HG02981 (cell line): ENCODE measurements around the gene CDK6.
A peak's percentile ranks its signal among the peaks of the same experiment; 100 is the strongest.

Experiments used
- ATAC-seq: cut with Tn5 transposase; IDR thresholded peaks from one replicate; pipeline ENCODE4 v1.9.1; 2021; ENCODE audit warnings: mild to moderate bottlenecking, moderate library complexity; ENCODE audit not compliant: unreplicated experiment

CDK6 gene

GRCh38 chr7:92715963-92716362 is 120.4 kb downstream of the CDK6 start:
- no peak for ATAC-seq

- ATAC-seq: no peak
Measured at GRCh38 chr7:92714767-92715166, 121.6 kb downstream of the CDK6 start.

GRCh38 chr7:92714280-92714679 is 122.1 kb downstream of the CDK6 start:
- ATAC-seq: no peak

- ATAC-seq: no peak
Measured at GRCh38 chr7:92709912-92710311, 126.5 kb downstream of the CDK6 start.

- no peak for ATAC-seq
Measured at GRCh38 chr7:92709150-92709549, 127.2 kb downstream of the CDK6 start.

GRCh38 chr7:92708111-92709042 is 128.0 kb downstream of the CDK6 start:
- ATAC-seq: no peak

- no peak for ATAC-seq
Measured at GRCh38 chr7:92707435-92707834, 128.9 kb downstream of the CDK6 start.

- ATAC-seq: no peak
Measured at GRCh38 chr7:92706563-92706962, 129.8 kb downstream of the CDK6 start.

- no peak for ATAC-seq
Measured at GRCh38 chr7:92705831-92706230, 130.5 kb downstream of the CDK6 start.

GRCh38 chr7:92704858-92705257 is 131.5 kb downstream of the CDK6 start:
- ATAC-seq: no peak

GRCh38 chr7:92702535-92702934 is 133.8 kb downstream of the CDK6 start:
- ATAC-seq: no peak

- ATAC-seq: no peak
Measured at GRCh38 chr7:92699966-92700514, 136.3 kb downstream of the CDK6 start.

GRCh38 chr7:92699560-92699959 is 136.8 kb downstream of the CDK6 start:
- no peak for ATAC-seq

- ATAC-seq: no peak
Measured at GRCh38 chr7:92698237-92698841, 138.0 kb downstream of the CDK6 start.

- ATAC-seq: no peak
Measured at GRCh38 chr7:92697414-92697813, 139.0 kb downstream of the CDK6 start.

GRCh38 chr7:92697012-92697411 is 139.4 kb downstream of the CDK6 start:
- no peak for ATAC-seq

- no peak for ATAC-seq
Measured at GRCh38 chr7:92696584-92696983, 139.8 kb downstream of the CDK6 start.

GRCh38 chr7:92695308-92696261 is 140.8 kb downstream of the CDK6 start:
- no peak for ATAC-seq

GRCh38 chr7:92694211-92694610 is 142.2 kb downstream of the CDK6 start:
- no peak for ATAC-seq

GRCh38 chr7:92693519-92693918 is 142.9 kb downstream of the CDK6 start:
- no peak for ATAC-seq

- peak; percentile 83 for ATAC-seq
Measured at GRCh38 chr7:92691578-92691977, 144.8 kb downstream of the CDK6 start.
